Upper lobe of left lung (tissue), 6 donors: Measurements from ENCODE around the gene CERS6. TPM values are rescaled to one million over a fixed set of nuclear protein-coding genes. Genes with fewer than 3 reads are reported as not detected.

ENCODE experiments used
- ATAC-seq, 2 donors: fragments of 200-7000 bp; cut with Tn5 transposase; one replicate each; pipeline ENCODE4 v1.9.1; 2022; ENCODE audit warnings: mild to moderate bottlenecking in 2 of 2, moderate library complexity in 2 of 2; ENCODE audit not compliant: low FRiP score in 2 of 2
- DNase-seq, 2 donors: peaks; one replicate each; pipeline ENCODE4 v3.0.0-alpha.2; 2019 to 2020
- H3K27ac ChIP-seq, 4 donors: fragments of 200-600 bp; sonication (generic); one replicate each; pipeline ENCODE4 v1.5.1; 2016 to 2019
- H3K27me3 ChIP-seq, 4 donors: fragments of 200-600 bp; sonication (generic); one replicate each; pipeline ENCODE4 v1.5.1; 2017 to 2019
- H3K36me3 ChIP-seq, 4 donors: fragments of 200-600 bp; sonication (generic); one replicate each; pipeline ENCODE4 v1.5.1; 2016 to 2019
- H3K4me1 ChIP-seq, 4 donors: fragments of 200-600 bp; sonication (generic); one replicate each; pipeline ENCODE4 v1.5.1; 2018 to 2019
- H3K4me3 ChIP-seq, 4 donors: fragments of 200-600 bp; sonication (generic); one replicate each; pipeline ENCODE4 v1.5.1; 2017 to 2019; ENCODE audit warnings: mild to moderate bottlenecking in 2 of 4, moderate library complexity in 1 of 4
- H3K9me3 ChIP-seq, 4 donors: fragments of 200-600 bp; sonication (generic); one replicate each; pipeline ENCODE4 v1.5.1; 2018 to 2019
- EP300 ChIP-seq, 4 donors: sonication (generic); formaldehyde crosslinking; IDR thresholded peaks; one replicate each; pipeline ENCODE4 v1.5.1; 2017; ENCODE audit warnings: antibody characterized with exemption in 4 of 4, control low read depth in 2 of 4
- POLR2A ChIP-seq, 4 donors: fragments of 450-650 bp; IDR thresholded peaks; one replicate each; pipeline ENCODE4 v1.5.1; 2016 to 2017; ENCODE audit warnings: antibody characterized with exemption in 4 of 4, mild to moderate bottlenecking in 2 of 4
- POLR2AphosphoS5 ChIP-seq, 2 donors: sonication (generic); formaldehyde crosslinking; IDR thresholded peaks; one replicate each; pipeline ENCODE4 v1.5.1; 2017; ENCODE audit warnings: antibody characterized with exemption in 2 of 2
- WGBS, 2 donors: methylation state at CpG; one replicate each; pipeline ENCODE4 v1.1.5; 2017 to 2018; 5-methylcytosine and 5-hydroxymethylcytosine counted together
- total RNA-seq, 6 donors: library from RNA; depleted of rRNA in 4 of 6; stranded (reverse); fragments of >200 nt in 4 of 6; gene quantifications; one replicate each; pipeline versions ENCODE4 v1.1.0 to v1.2.1, GENCODE V29; 2016 to 2021
- TF ChIP-seq, protein P1 (sequence below), 6 experiments: fragments of 450-650 bp in 4 of 6; fragments of 200-600 bp in 2 of 6; sonication (generic) in 2 of 6; IDR thresholded peaks; one replicate each; pipeline ENCODE4 v1.5.1; 2016 to 2019; ENCODE audit warnings: antibody characterized with exemption in 6 of 6
- donor health status: DM: no; HTN: no; CAD: no; lungs with moderate emphysema.
- donor health status: DM: no; HTN: yes; CAD: no; lungs with severe emphysema.

Gene CERS6
- total RNA-seq, 6 donors from 2014 or later: 7.3 to 24.7 (median 16.6) TPM

DNA sequence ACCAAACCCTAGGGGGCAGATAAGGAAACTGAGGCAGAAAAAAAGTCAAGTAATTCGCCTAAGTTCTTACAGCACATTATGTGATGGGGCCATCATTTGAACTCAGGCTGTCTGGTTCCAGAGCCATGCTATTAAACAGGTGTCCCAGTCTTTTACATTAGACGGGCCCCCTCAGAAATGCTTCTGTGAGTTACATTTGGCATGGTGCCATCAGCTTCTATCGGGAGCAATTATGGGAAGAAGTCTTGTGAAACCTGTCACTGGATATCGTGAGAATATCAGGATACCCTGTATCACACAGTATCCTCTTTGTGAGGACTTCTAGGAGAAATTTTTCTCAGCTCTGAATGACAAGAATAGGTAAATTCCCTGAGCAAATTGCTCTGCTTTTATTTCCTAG, 202.6 kb downstream of the CERS6 start:
- no peaks in the 10 kb centered on the region for H3K4me1 ChIP-seq
- TF ChIP-seq, protein P1, sequence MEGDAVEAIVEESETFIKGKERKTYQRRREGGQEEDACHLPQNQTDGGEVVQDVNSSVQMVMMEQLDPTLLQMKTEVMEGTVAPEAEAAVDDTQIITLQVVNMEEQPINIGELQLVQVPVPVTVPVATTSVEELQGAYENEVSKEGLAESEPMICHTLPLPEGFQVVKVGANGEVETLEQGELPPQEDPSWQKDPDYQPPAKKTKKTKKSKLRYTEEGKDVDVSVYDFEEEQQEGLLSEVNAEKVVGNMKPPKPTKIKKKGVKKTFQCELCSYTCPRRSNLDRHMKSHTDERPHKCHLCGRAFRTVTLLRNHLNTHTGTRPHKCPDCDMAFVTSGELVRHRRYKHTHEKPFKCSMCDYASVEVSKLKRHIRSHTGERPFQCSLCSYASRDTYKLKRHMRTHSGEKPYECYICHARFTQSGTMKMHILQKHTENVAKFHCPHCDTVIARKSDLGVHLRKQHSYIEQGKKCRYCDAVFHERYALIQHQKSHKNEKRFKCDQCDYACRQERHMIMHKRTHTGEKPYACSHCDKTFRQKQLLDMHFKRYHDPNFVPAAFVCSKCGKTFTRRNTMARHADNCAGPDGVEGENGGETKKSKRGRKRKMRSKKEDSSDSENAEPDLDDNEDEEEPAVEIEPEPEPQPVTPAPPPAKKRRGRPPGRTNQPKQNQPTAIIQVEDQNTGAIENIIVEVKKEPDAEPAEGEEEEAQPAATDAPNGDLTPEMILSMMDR (IDR thresholded peaks at IDR 0.05): no peak
- no peak for TF ChIP-seq EP300 (IDR thresholded peaks at IDR 0.05)
- TF ChIP-seq POLR2AphosphoS5 (IDR thresholded peaks at IDR 0.05): no peak
- TF ChIP-seq POLR2A (IDR thresholded peaks at IDR 0.05): no peak
- H3K36me3 ChIP-seq: no peaks in the 10 kb centered on the region
- H3K4me3 ChIP-seq: no peak overlapping the region
- no peak overlapping the region for H3K27ac ChIP-seq
- H3K9me3 ChIP-seq: no peaks in the 10 kb centered on the region
- DNase-seq: no peak
- no peak for ATAC-seq
- no peaks in the 10 kb centered on the region for H3K27me3 ChIP-seq
- WGBS, 2 donors: 73 to 77% methylated on average over 4 of the region's 4 CpGs

- H3K9me3 ChIP-seq: no peaks in the 10 kb centered on the region
- TF ChIP-seq POLR2A (IDR thresholded peaks at IDR 0.05): no peak
- TF ChIP-seq EP300 (IDR thresholded peaks at IDR 0.05): no peak
- TF ChIP-seq POLR2AphosphoS5 (IDR thresholded peaks at IDR 0.05): no peak
- TF ChIP-seq, protein P1 (IDR thresholded peaks at IDR 0.05): no peak
- no peaks in the 10 kb centered on the region for H3K27me3 ChIP-seq
- no peaks in the 10 kb centered on the region for H3K4me1 ChIP-seq
- no peak overlapping the region for H3K4me3 ChIP-seq
- H3K27ac ChIP-seq: no peak overlapping the region
- DNase-seq (no peak), ATAC-seq (no peak)
- WGBS, 2 donors: 75 to 78% methylated on average over 9 of the region's 9 CpGs
- H3K36me3 ChIP-seq: no peaks in the 10 kb centered on the region
Observed at GRCh38 chr2:168660870-168661862, 205.1 kb downstream of the CERS6 start.

DNA sequence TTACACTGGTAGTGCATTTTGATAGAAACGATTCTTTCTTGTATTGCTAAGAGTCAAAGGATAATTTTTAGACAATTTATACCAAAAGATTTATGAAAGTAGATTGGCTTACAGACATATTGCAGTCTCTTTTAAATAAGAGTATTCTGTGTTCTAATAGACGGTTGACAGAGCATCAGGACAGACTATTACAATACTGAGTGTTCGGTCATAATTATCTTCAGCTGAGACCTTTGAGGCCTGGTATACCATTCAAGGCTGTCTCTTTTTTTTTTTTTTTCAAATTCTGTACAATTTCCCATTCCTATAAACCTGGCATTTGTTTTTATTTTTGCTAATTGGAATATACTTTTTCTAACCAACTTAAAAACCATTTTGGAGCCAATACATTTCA, 205.8 kb downstream of the CERS6 start:
- no peak overlapping the region for H3K27ac ChIP-seq

DNA sequence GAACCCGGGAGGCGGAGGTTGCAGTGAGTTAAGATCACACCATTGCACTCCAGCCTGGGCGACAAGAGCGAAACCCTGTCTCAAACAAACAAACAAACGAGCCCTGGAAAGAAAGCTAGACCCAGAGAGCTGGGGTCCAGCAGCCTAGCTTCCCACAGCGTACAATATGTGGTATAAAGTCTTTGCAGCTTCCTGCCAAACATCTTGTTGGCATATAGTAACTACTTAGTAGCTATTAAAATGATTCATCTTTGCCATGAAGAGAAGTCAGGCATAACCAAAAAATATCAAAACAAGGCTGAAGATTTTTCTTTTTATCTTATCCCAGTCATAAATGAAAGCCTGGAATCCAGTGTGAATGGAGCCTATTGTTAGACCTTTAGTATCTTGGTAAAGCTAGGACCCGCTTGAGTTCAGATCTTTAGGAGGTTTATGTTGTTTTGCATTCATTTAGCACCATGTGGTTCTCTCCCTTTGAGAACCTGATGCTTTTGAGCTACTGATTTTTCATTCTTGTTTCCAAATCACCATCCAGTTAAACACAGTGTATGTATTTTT, 206.7 kb downstream of the CERS6 start:
- ATAC-seq (no peak), DNase-seq (no peak)
- no peaks in the 10 kb centered on the region for H3K9me3 ChIP-seq
- H3K27ac ChIP-seq: no peak overlapping the region
- no peaks in the 10 kb centered on the region for H3K27me3 ChIP-seq
- H3K4me3 ChIP-seq: no peak overlapping the region
- H3K4me1 ChIP-seq: no peaks in the 10 kb centered on the region
- no peaks in the 10 kb centered on the region for H3K36me3 ChIP-seq
- WGBS, 2 donors: 90 to 93% methylated on average over 7 of the region's 7 CpGs
- TF ChIP-seq POLR2AphosphoS5 (IDR thresholded peaks at IDR 0.05): no peak
- TF ChIP-seq, protein P1 (IDR thresholded peaks at IDR 0.05): no peak
- no peak for TF ChIP-seq EP300 (IDR thresholded peaks at IDR 0.05)
- no peak for TF ChIP-seq POLR2A (IDR thresholded peaks at IDR 0.05)

More for the DNA sequence above, 205.8 kb downstream of the CERS6 start:
- Histone ChIP-seq H3K36me3 (no peaks in the 10 kb centered on the region), H3K4me1 (no peaks in the 10 kb centered on the region), H3K27me3 (no peaks in the 10 kb centered on the region), H3K4me3 (no peak overlapping the region), H3K9me3 (no peaks in the 10 kb centered on the region)
- DNase-seq: no peak
- TF ChIP-seq POLR2AphosphoS5 (IDR thresholded peaks at IDR 0.05) (no peak), POLR2A (IDR thresholded peaks at IDR 0.05) (no peak), EP300 (IDR thresholded peaks at IDR 0.05) (no peak)
- TF ChIP-seq, protein P1 (IDR thresholded peaks at IDR 0.05): no peak
- WGBS, 2 donors: 75 to 84% methylated on average over 3 of the region's 3 CpGs
- ATAC-seq: no peak
